ENCODE results near the gene NDST4. TPM values are rescaled to one million over a fixed set of nuclear protein-coding genes. Genes with fewer than 3 reads are reported as not detected.

Gene NDST4
- polyA plus RNA-seq, 1 donor (not counting 4 experiments of a cell fraction or from before 2014, with no cell fraction given) = not detected

DNA sequence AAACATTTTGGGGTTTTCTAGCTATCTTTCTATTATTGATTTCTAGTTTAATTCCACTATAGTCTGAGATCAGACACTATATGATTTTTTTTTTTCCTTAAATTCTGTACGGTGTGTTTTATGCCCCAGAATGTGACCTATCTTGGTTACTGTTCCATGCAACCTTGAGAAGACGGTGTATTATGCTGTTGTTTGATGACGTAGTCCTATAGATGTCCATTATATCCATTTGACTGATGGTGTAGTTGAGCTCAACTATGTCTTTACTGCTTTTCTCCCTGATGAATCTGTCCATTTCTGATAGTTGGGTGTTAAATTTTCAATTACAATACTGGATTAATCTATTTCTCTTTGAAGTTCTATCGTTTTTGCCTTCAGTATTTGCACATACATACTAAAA, 212.5 kb downstream of the NDST4 start:
- Histone ChIP-seq H3K9ac (ENCODE audit: control insufficient read depth, extremely low read depth, insufficient read depth, low read length) (no peak overlapping the region), H3K4me3 (ENCODE audit: control insufficient read depth in 2 of 3, extremely low read depth in 1 of 3, insufficient read depth in 2 of 3, low read depth in 1 of 3, low read length in 3 of 3) (no peak overlapping the region), H3K79me2 (ENCODE audit: control insufficient read depth, insufficient read depth, low read length) (no peaks in the 10 kb centered on the region), H3K36me3 (ENCODE audit: control insufficient read depth in 2 of 2, extremely low read depth in 1 of 2, insufficient read depth in 2 of 2, low read length in 2 of 2) (no peaks in the 10 kb centered on the region), H3K9me3 (ENCODE audit: control insufficient read depth, low read depth, low read length) (no peaks in the 10 kb centered on the region), H3K4me2 (ENCODE audit: control insufficient read depth, extremely low read depth, insufficient read depth, low read depth, low read length) (no peak overlapping the region), H3K9me1 (ENCODE audit: control insufficient read depth, extremely low read depth, insufficient read depth, low read length) (no peaks in the 10 kb centered on the region), H3K4me1 (ENCODE audit: control insufficient read depth, extremely low read depth, insufficient read depth, low read length) (no peaks in the 10 kb centered on the region), H3K27me3 (ENCODE audit: control insufficient read depth, extremely low read depth, insufficient read depth, low read length) (no peaks in the 10 kb centered on the region), H4K20me1 (ENCODE audit: control insufficient read depth, extremely low read depth, insufficient read depth, low read length) (no peaks in the 10 kb centered on the region), H2AFZ (ENCODE audit: control insufficient read depth, low read length) (no peak overlapping the region), H3K27ac (ENCODE audit: control insufficient read depth, insufficient read depth, low read length) (no peak overlapping the region)
- dilution Hi-C loops (cut with MboI; ENCODE audit: extremely low pct_ligation_motif_present, low sequenced_read_pairs) = no loop called here
- FAIRE-seq (no peak), DNase-seq (ENCODE audit: low read depth, low spot score) (no peak)
- TF ChIP-seq, protein P1, sequence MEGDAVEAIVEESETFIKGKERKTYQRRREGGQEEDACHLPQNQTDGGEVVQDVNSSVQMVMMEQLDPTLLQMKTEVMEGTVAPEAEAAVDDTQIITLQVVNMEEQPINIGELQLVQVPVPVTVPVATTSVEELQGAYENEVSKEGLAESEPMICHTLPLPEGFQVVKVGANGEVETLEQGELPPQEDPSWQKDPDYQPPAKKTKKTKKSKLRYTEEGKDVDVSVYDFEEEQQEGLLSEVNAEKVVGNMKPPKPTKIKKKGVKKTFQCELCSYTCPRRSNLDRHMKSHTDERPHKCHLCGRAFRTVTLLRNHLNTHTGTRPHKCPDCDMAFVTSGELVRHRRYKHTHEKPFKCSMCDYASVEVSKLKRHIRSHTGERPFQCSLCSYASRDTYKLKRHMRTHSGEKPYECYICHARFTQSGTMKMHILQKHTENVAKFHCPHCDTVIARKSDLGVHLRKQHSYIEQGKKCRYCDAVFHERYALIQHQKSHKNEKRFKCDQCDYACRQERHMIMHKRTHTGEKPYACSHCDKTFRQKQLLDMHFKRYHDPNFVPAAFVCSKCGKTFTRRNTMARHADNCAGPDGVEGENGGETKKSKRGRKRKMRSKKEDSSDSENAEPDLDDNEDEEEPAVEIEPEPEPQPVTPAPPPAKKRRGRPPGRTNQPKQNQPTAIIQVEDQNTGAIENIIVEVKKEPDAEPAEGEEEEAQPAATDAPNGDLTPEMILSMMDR (optimal IDR thresholded peaks at IDR 0.05 in 1 of 3, IDR thresholded peaks at IDR 0.05 in 1 of 3, conservative IDR thresholded peaks at IDR 0.05 in 1 of 3; ENCODE audit: extremely low read depth in 1 of 3, insufficient read depth in 2 of 3, low read length in 3 of 3) = no peak
- no peak for TF ChIP-seq EZH2 (IDR thresholded peaks at IDR 0.05; ENCODE audit: low read length)

GRCh38 chr4:114890773-114891172, 222.6 kb downstream of the NDST4 start:
- DNase-seq (ENCODE audit: low read depth, low spot score) = no peak
- TF ChIP-seq, protein P1 (optimal IDR thresholded peaks at IDR 0.05 in 1 of 3, IDR thresholded peaks at IDR 0.05 in 1 of 3, conservative IDR thresholded peaks at IDR 0.05 in 1 of 3; ENCODE audit: extremely low read depth in 1 of 3, insufficient read depth in 2 of 3, low read length in 3 of 3) = no peak
- TF ChIP-seq EZH2 (IDR thresholded peaks at IDR 0.05; ENCODE audit: low read length) = no peak

More at GRCh38 chr4:114890773-114891172, 222.6 kb downstream of the NDST4 start:
- Histone ChIP-seq H2AFZ (ENCODE audit: control insufficient read depth, low read length) (no peak overlapping the region), H4K20me1 (ENCODE audit: control insufficient read depth, extremely low read depth, insufficient read depth, low read length) (no peaks in the 10 kb centered on the region), H3K36me3 (ENCODE audit: control insufficient read depth in 2 of 2, extremely low read depth in 1 of 2, insufficient read depth in 2 of 2, low read length in 2 of 2) (no peaks in the 10 kb centered on the region), H3K79me2 (ENCODE audit: control insufficient read depth, insufficient read depth, low read length) (no peaks in the 10 kb centered on the region), H3K9me3 (ENCODE audit: control insufficient read depth, low read depth, low read length) (no peaks in the 10 kb centered on the region), H3K4me3 (ENCODE audit: control insufficient read depth in 2 of 3, extremely low read depth in 1 of 3, insufficient read depth in 2 of 3, low read depth in 1 of 3, low read length in 3 of 3) (no peak overlapping the region), H3K9ac (ENCODE audit: control insufficient read depth, extremely low read depth, insufficient read depth, low read length) (no peak overlapping the region), H3K4me1 (ENCODE audit: control insufficient read depth, extremely low read depth, insufficient read depth, low read length) (no peaks in the 10 kb centered on the region), H3K27ac (ENCODE audit: control insufficient read depth, insufficient read depth, low read length) (no peak overlapping the region), H3K27me3 (ENCODE audit: control insufficient read depth, extremely low read depth, insufficient read depth, low read length) (no peaks in the 10 kb centered on the region), H3K9me1 (ENCODE audit: control insufficient read depth, extremely low read depth, insufficient read depth, low read length) (no peaks in the 10 kb centered on the region), H3K4me2 (ENCODE audit: control insufficient read depth, extremely low read depth, insufficient read depth, low read depth, low read length) (no peak overlapping the region)
- dilution Hi-C loops (cut with MboI; ENCODE audit: extremely low pct_ligation_motif_present, low sequenced_read_pairs) = no loop called here
- FAIRE-seq = no peak

Measured in keratinocyte (primary cell).